Endothelial cell of umbilical vein (primary cell): ENCODE measurements around the gene HHLA2. TPM values are rescaled to one million over a fixed set of nuclear protein-coding genes. Genes with fewer than 3 reads are reported as not detected.

Experiments used
- BruUV-seq: library from RNA; stranded (reverse); fragments of 400-500 nt; replicated peaks from 2 replicates; lab custom pipeline; 2021; lab: Mats Ljungman, UMichigan
- CTCF ChIA-PET: fragments of 300-600, 350-600 bp; sonication (Branson Sonifier 250); formaldehyde crosslinking; loops from one replicate; lab custom pipeline; 2021; ENCODE audit warnings: antibody characterized with exemption, inconsistent platforms; lab: Charles Lee
- POLR2A ChIA-PET: fragments of 300-600, 350-600 bp; sonication (Branson Sonifier 250); formaldehyde crosslinking; loops from one replicate; lab custom pipeline; 2021; ENCODE audit warnings: antibody characterized with exemption, inconsistent platforms; lab: Charles Lee
- DNase-seq: peaks from one replicate; pipeline ENCODE4 v3.0.0-alpha.2; 2011; ENCODE audit warnings: low read depth, low spot score
- FAIRE-seq: peaks from 2 replicates; lab custom pipeline; 2011; peaks lifted over from hg19 to GRCh38; lab: Jason Lieb, UNC
- H2AFZ ChIP-seq: 2 replicates; pipeline ENCODE4 v1.6.0; 2012; ENCODE audit warnings: low read depth, low read length, control low read depth, inconsistent platforms
- H3K27ac ChIP-seq: 2 replicates; pipeline ENCODE4 v1.5.1; 2011; ENCODE audit warnings: low read depth, mild to moderate bottlenecking, control low read depth, low read length, moderate library complexity; ENCODE audit not compliant: insufficient read depth
- H3K27me3 ChIP-seq, 2 experiments: 2 replicates each; pipeline versions ENCODE4 v1.6.0 to v1.6.1; 2011; ENCODE audit warnings: low read length in 2 of 2, mixed read lengths in 1 of 2; ENCODE audit not compliant: control insufficient read depth in 2 of 2, insufficient read depth in 2 of 2
- H3K36me3 ChIP-seq, 2 experiments: 2 replicates in 1 of 2; 3 replicates in 1 of 2; pipeline ENCODE4 v1.5.1; 2011; ENCODE audit warnings: low read length in 2 of 2, mild to moderate bottlenecking in 1 of 2, moderate library complexity in 1 of 2; ENCODE audit not compliant: control insufficient read depth in 2 of 2, insufficient read depth in 2 of 2; ENCODE audit errors: extremely low read depth in 1 of 2
- H3K4me1 ChIP-seq: 3 replicates; pipeline ENCODE4 v1.5.1; 2011; ENCODE audit warnings: mild to moderate bottlenecking, low read length; ENCODE audit not compliant: control insufficient read depth, insufficient read depth; ENCODE audit errors: extremely low read depth
- H3K4me2 ChIP-seq: 2 replicates; pipeline ENCODE4 v1.6.1; 2011; ENCODE audit warnings: low read length, control low read depth, mixed read lengths; ENCODE audit not compliant: insufficient read depth
- H3K4me3 ChIP-seq, 3 experiments: fragments of 200-600 bp in 1 of 3; sonication (generic), shearing (Covaris generic) in 1 of 3; replicated peaks in 1 of 3; 2 replicates each; pipeline ENCODE4 v1.5.1; 2011 to 2016; ENCODE audit warnings: control low read depth in 3 of 3, low read length in 3 of 3, mild to moderate bottlenecking in 2 of 3, inconsistent platforms in 1 of 3, low read depth in 1 of 3, moderate library complexity in 1 of 3; ENCODE audit not compliant: insufficient read depth in 1 of 3
- H3K79me2 ChIP-seq: 2 replicates; pipeline ENCODE4 v1.6.0; 2012; ENCODE audit warnings: low read length, inconsistent platforms; ENCODE audit not compliant: control insufficient read depth, insufficient read depth
- H3K9ac ChIP-seq: replicated peaks from 2 replicates; pipeline ENCODE3; 2011; ENCODE audit warnings: low read length, control low read depth; ENCODE audit not compliant: insufficient read depth; ENCODE audit errors: extremely low read depth
- H3K9me1 ChIP-seq: replicated peaks from 3 replicates; pipeline ENCODE4 v1.6.0; 2011; ENCODE audit warnings: mild to moderate bottlenecking, low read length; ENCODE audit not compliant: control insufficient read depth, insufficient read depth; ENCODE audit errors: extremely low read depth
- H3K9me3 ChIP-seq: replicated peaks from 2 replicates; pipeline ENCODE4 v1.5.1; 2012; ENCODE audit warnings: low read length, inconsistent platforms; ENCODE audit not compliant: control insufficient read depth, insufficient read depth
- H4K20me1 ChIP-seq: replicated peaks from 2 replicates; pipeline ENCODE3; 2011; ENCODE audit warnings: mild to moderate bottlenecking, low read length; ENCODE audit not compliant: control insufficient read depth, insufficient read depth; ENCODE audit errors: extremely low read depth
- EZH2 ChIP-seq: IDR thresholded peaks from 2 replicates; pipeline ENCODE4 v1.6.1; 2012; ENCODE audit warnings: borderline replicate concordance, low read depth, mild to moderate bottlenecking, moderate library complexity, low read length, inconsistent platforms; ENCODE audit not compliant: severe bottlenecking
- FOS ChIP-seq: IDR thresholded peaks from 2 replicates; pipeline ENCODE4 v1.6.1; 2011; ENCODE audit warnings: mild to moderate bottlenecking, low read length, moderate library complexity, borderline replicate concordance; ENCODE audit not compliant: insufficient read depth
- GATA2 ChIP-seq: IDR thresholded peaks from 2 replicates; pipeline ENCODE4 v1.7.0; 2011; ENCODE audit warnings: low read depth, mild to moderate bottlenecking, moderate library complexity, mixed read lengths, low read length; ENCODE audit not compliant: insufficient read length, insufficient read depth
- JUN ChIP-seq: IDR thresholded peaks from 2 replicates; pipeline ENCODE4 v1.6.1; 2011; ENCODE audit warnings: borderline replicate concordance, low read depth; ENCODE audit not compliant: insufficient read length, insufficient read depth
- MYC ChIP-seq: IDR thresholded peaks from one replicate; pipeline ENCODE4 v1.6.1; 2011; ENCODE audit warnings: mild to moderate bottlenecking, low read depth, low read length
- POLR2A ChIP-seq: IDR thresholded peaks from 2 replicates; pipeline ENCODE4 v1.6.1; 2012; ENCODE audit warnings: low read depth, mild to moderate bottlenecking, control low read depth, low read length
- POLR2AphosphoS5 ChIP-seq: IDR thresholded peaks from 2 replicates; pipeline ENCODE4 v1.6.1; 2012; ENCODE audit warnings: low read depth, mild to moderate bottlenecking, control low read depth, low read length, moderate library complexity; ENCODE audit not compliant: insufficient read depth
- dilution Hi-C: fragments of 300-500 bp; cut with MboI; formaldehyde crosslinking; loops from one replicate; pipeline ENCODE4 v1.15.0; 2019; ENCODE audit warnings: low sequenced_read_pairs; ENCODE audit not compliant: extremely low pct_ligation_motif_present
- intact Hi-C: fragments of 100-400 bp; cut with micrococcal nuclease; formaldehyde crosslinking; loops from one replicate; pipeline ENCODE4 v1.10.0; 2022
- polyA plus RNA-seq, 4 experiments: library from polyadenylated mRNA; depleted of rRNA in 3 of 4; stranded (reverse) in 3 of 4; unstranded in 1 of 4; fragments of >200 nt; gene quantifications; 2 replicates each; pipeline versions ENCODE4 v1.2.1 to v1.2.3, GENCODE V29; 2011 to 2012; ENCODE audit warnings: missing spikeins in 1 of 4
- total RNA-seq: library from RNA; stranded (reverse); gene quantifications from 2 replicates; pipeline ENCODE4 v1.2.3, GENCODE V29; 2021
- TF ChIP-seq, protein P1 (sequence below): IDR thresholded peaks from 2 replicates; pipeline ENCODE4 v1.6.1; 2011; ENCODE audit not compliant: insufficient read depth, insufficient read length
- TF ChIP-seq, protein P2 (sequence below), 2 donors: IDR thresholded peaks; 1 replicate in 1 of 2; 2 replicates in 1 of 2; pipeline ENCODE4 v1.5.1; 2011; ENCODE audit warnings: low read length in 2 of 2, mild to moderate bottlenecking in 2 of 2, moderate library complexity in 2 of 2, control low read depth in 1 of 2, inconsistent platforms in 1 of 2, low read depth in 1 of 2; ENCODE audit not compliant: insufficient read depth in 1 of 2; ENCODE audit errors: extremely low read depth in 1 of 2

The HHLA2 gene
- total and polyA plus RNA-seq, 2 donors (not counting 3 experiments of a cell fraction or from before 2014, with no cell fraction given): not detected

DNA sequence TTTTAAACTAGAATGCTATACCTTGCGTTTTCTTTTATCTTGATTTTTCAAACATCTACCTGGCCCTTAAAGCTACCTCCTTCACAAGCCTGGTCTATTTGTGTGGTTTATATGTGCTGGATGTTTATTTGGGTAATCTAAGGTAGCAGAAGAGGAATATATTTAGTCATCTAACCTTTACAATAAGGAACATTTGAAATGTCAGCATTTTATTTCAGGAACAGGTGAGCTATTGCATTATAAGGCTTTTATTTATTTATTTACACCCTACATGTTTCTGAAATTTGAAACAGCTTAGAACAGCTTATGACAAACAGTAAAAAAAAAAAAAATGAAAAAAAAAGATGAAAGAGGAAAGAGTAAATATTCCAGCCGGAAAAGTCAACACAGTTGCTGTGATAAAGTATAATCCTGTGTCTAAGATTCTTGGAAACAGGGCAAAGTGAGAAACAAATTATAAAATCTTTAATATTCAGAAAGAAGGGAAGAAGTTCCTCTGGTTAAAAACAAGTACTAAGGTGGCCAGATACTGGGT is 19.5 kb downstream of the HHLA2 start:
- no peak for DNase-seq
- TF ChIP-seq EZH2 (no peak), GATA2 (no peak), MYC (no peak), JUN (no peak), POLR2AphosphoS5 (no peak), FOS (no peak), POLR2A (no peak)
- TF ChIP-seq, protein P1, sequence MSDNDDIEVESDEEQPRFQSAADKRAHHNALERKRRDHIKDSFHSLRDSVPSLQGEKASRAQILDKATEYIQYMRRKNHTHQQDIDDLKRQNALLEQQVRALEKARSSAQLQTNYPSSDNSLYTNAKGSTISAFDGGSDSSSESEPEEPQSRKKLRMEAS: no peak
- TF ChIP-seq, protein P2, sequence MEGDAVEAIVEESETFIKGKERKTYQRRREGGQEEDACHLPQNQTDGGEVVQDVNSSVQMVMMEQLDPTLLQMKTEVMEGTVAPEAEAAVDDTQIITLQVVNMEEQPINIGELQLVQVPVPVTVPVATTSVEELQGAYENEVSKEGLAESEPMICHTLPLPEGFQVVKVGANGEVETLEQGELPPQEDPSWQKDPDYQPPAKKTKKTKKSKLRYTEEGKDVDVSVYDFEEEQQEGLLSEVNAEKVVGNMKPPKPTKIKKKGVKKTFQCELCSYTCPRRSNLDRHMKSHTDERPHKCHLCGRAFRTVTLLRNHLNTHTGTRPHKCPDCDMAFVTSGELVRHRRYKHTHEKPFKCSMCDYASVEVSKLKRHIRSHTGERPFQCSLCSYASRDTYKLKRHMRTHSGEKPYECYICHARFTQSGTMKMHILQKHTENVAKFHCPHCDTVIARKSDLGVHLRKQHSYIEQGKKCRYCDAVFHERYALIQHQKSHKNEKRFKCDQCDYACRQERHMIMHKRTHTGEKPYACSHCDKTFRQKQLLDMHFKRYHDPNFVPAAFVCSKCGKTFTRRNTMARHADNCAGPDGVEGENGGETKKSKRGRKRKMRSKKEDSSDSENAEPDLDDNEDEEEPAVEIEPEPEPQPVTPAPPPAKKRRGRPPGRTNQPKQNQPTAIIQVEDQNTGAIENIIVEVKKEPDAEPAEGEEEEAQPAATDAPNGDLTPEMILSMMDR (IDR thresholded peaks at IDR 0.05; ENCODE audit: extremely low read depth in 1 of 2, insufficient read depth in 1 of 2, low read depth in 1 of 2, low read length in 2 of 2): no peak
- Histone ChIP-seq H3K27ac (no peak overlapping the region), H3K36me3 (no peaks in the 10 kb centered on the region), H2AFZ (no peak overlapping the region), H3K9me3 (no peaks in the 10 kb centered on the region), H3K27me3 (peaks cover 1 to 5% of the 10 kb centered on the region in 2 experiments), H3K79me2 (no peaks in the 10 kb centered on the region), H3K9ac (no peak overlapping the region), H4K20me1 (no peaks in the 10 kb centered on the region), H3K4me1 (no peaks in the 10 kb centered on the region), H3K4me3 (no peak overlapping the region), H3K9me1 (no peaks in the 10 kb centered on the region), H3K4me2 (no peak overlapping the region)
- POLR2A ChIA-PET: no interaction called here
- no TSS peak for BruUV-seq
- dilution Hi-C loops: no loop called here
- intact Hi-C loops: no loop called here
- FAIRE-seq: no peak
- CTCF ChIA-PET: interaction anchor here (0.6 to 0.9 kb wide), 3 partner anchors 18 to 377 kb away, joined by 3 to 5 read pairs (median 3); no protein-coding TSS in a partner anchor
